ENCODE results near the gene SH3RF3.

- TF ChIP-seq POLR2A (IDR thresholded peaks at IDR 0.05; ENCODE audit: low read length) (no peak), GATA1 (IDR thresholded peaks at IDR 0.05; ENCODE audit: low read depth, low read length) (no peak)
Observed at GRCh38 chr2:109294523-109294922, 165.5 kb downstream of the SH3RF3 start.
